Measurements from ENCODE around the gene CDC42EP2. TPM values are rescaled to one million over a fixed set of nuclear protein-coding genes. Genes with fewer than 3 reads are reported as not detected.
A peak's percentile ranks its signal among the peaks of the same experiment; 100 is the strongest.

CDC42EP2 gene, protein sequence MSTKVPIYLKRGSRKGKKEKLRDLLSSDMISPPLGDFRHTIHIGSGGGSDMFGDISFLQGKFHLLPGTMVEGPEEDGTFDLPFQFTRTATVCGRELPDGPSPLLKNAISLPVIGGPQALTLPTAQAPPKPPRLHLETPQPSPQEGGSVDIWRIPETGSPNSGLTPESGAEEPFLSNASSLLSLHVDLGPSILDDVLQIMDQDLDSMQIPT
- polyA plus RNA-seq (2013, experiment 1 of 2; ENCODE audit: insufficient read length): 13.4 TPM
- polyA plus RNA-seq (2013, experiment 2 of 2; ENCODE audit: insufficient read length): 13.1 TPM

DNA sequence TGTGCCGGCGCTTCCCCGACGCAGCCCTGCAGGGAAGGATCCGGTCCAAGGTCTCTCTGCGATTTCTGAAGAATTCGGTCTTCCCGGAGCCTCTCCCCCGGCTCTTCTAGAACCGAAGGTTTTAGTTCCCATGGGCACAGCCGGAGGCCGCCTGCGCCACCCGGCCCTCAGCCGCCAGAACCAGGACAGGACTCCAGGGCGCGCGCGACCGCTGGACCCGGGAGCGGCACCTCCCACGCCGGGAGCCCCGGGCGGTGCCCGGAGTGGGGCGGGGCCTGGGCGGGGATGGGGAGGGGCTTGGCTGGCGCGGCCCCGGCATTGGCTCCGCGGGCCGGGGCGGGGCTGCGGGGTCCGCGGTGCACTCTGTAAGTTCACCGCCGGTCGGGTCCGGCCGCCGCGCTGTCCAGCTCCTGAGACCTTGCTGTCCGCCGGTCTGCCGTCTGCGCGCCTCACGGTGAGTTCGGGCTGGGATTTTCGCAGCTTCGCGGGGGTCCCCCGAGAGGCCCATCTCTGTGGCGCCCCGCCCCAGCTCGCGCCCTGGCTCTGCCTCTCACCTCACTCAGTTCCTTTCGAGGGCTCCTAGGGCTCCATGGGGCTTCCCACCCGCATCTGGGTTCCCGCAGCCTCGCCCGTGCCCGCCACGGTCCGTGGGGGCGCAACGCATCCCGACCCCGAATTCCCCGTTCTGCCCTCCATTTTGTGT is at the start of gene CDC42EP2:
Gene CDC42EP2, plus strand, starts transcription at position 366 of the 703 bp plus-strand sequence. CDS start 6,033 bp downstream, outside the sequence.
- peak; percentile 80 for DNase-seq

DNA sequence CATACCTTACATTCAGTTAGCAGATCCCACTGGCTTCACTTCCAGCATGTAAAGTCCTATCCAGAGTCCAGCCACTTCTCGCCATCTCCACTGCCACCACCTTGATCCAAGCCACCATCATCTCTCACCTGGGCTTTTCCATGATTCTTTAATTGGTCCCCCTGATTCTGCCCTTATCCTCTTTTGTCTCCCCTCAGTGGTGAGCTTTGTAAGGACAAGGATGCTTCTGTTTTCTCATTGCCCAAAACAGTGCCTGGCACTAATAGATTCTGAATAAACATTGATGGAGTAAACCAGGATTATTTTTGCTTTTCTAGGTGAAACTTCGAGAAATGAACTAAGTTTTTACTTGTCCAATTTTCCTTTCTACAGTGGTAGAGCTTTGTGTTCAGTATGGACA is 48.5 kb upstream of the CDC42EP2 start:
- no peak for DNase-seq

DNA sequence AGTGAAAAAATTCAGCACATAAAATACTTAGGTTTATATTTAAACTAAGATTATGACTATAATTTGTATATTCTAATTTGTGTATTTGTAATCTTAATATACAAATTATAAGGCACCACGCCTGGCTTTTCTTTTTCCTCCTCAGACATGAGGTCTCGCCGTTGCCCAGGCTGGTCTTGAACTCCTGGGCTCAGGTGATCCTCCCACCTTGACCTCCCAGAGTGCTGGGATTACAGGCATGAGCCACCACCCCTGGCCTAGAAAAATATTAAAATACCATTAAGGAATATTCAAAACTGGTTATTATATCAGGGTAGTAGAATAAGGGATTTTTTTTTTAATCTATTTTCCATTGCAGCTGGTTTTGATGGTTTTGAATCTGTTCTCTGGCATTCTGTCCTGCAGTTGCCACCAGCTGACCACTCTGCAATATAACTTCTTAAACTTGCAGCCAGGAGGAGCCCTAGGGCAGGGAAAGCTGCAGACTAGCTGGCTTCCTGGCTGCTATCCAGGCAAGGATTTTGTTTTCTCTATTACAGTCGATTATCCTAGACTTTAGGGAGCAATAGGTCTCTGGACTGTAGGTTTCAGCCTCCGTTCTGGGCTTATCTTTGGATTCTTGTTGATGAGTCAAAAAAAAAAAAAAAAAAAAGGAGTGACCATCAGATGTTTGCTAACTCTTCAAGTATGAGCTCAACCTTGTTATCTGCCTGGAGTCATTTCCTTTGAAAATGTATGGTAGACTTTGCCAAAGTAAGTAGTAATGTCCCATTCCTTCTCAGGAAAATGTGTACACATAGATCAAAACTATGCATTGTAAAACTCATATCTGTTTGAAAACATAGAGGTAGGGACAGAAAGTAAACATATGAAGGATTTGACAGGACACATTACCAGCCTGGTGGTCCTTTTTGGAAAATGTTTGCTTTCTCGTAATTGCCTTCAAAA is 39.7 kb upstream of the CDC42EP2 start:
- DNase-seq: peak; percentile 88

DNA sequence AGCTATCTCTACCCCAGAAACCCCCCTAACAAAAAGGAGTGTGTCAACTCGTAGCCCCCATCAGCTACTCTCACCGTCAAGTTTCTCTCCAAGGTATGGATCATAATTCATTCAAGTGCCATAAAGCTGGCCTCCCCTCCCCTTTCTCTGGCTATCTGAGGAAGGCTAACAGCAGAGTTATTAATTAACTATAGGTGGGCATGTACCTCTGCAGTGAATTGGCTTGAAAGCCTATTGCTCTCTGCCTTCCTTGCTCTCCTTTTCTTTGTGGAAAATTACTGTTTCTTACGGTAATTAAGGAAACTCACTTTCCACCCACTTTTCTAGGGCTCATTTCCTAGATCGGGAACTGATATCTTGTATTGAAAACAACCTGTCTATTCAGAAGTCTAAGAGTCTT is 38.8 kb upstream of the CDC42EP2 start:
- no peak for DNase-seq

GRCh38 chr11:65277631-65278277 is 36.9 kb upstream of the CDC42EP2 start:
- no peak for DNase-seq

DNA sequence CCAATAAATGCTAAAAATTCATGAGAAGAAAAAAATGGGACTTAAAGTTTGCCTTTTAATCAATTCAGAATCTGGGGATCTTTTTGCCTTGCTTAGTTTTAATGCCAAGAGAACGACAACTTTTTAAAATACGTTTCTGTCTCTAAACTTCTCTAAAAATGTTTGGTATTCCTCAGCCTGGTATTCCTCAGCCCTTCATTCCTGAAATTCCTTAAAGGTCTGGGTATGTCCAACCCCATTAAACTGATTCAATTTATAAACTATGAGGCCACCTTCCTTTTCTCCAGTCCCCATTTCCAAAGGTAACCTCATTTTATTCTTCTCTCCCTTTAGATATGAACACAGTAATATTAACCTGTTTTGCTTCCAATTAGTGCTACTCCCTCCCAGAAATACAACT is 36.3 kb upstream of the CDC42EP2 start:
- DNase-seq: peak; percentile 55

- DNase-seq: no peak
Observed at GRCh38 chr11:65279279-65279678, 35.4 kb upstream of the CDC42EP2 start.

DNA sequence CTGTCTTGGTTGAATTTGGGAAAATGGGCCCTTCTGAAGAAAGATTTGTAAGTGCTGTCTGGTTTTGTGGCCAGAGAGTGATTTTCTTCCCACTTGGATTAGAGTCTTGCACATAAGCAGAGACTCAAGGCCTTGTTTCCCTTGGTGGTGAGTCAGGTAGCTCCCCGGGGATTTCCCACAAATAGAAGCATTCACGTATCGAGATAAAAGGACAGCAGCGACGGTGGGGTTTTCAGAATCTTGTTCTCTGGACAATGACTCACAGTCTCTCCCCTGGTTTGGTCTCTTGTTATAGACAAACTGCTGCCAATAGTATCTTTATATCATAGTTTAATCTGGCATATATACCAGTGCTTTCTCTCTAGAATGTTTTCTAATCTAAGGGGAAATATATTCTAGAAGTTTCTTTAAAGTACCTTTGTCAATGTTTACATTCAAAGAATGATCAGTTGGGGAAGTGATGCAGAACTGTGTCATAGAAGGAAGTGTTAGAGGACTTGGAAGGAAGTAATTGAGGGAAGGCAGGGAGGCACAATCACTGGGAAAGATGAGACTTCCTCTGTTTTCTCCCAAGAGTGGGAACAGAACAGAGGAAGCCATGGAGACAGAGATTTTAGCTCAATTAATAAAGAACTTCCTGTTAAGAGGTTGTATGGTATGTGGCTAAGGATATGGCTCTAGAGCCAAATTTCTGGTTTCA is 34.8 kb upstream of the CDC42EP2 start:
- peak; percentile 82 for DNase-seq

- DNase-seq: no peak
Observed at GRCh38 chr11:65280646-65281045, 34.0 kb upstream of the CDC42EP2 start.

- DNase-seq: no peak
Observed at GRCh38 chr11:65286686-65287085, 28.0 kb upstream of the CDC42EP2 start.

DNA sequence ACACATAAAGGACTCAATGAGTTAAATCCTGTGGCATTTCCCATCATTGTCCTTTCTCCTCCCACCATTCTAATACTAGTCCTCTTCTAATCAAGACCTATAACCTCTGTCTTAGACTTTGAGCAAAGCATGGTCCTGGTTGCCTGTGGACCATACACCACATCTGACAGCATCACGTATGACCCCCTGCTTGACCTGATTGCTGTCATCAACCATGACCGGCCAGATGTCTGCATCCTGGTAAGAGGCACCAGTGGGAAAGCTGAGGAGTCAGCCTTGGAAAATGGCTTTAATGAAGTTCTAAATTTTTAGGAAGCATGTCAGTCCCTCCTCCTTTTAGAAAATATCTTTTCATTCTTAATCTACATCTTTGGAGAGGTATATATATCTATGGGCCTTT is 27.1 kb upstream of the CDC42EP2 start:
- DNase-seq: no peak

GRCh38 chr11:65288706-65289536 is 25.7 kb upstream of the CDC42EP2 start:
- DNase-seq: no peak

DNA sequence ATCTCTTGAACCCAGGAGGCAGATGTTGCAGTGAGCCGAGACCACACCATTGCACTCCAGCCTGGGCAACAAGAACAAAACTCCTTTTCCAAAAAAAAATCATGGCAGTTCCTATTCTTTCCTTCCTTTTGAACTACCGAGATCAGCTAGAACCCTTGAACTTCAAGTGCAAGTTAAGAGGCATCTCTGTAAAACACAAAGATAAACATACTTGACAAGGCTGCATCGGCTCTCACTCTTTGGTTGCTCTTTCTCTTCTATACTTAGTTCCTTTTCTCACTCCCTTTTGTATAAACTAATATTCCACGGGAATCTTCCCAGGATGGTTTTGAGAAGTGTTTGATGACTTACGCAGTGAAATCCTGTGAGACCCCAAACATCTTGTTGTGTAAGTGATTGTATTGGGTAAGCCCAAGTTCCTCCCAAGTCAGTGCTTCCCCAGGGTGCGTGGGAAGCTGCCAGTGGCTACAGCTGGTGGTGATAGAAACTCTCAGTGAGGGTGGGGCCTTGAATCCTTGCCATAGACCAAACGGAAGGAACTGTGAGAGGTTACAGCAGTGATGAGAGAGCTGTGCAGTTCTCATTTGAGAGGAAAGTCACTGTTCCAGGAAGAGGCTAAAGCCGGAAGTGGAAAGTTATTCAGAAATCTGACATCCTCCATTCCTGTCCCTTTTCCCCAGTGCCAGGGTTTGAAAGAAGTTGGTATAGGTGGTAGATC is 24.1 kb upstream of the CDC42EP2 start:
- peak; percentile 98 for DNase-seq

- DNase-seq: peak; percentile 80
Observed at GRCh38 chr11:65291613-65292012, 23.1 kb upstream of the CDC42EP2 start.

GRCh38 chr11:65292890-65293289 is 21.8 kb upstream of the CDC42EP2 start:
- DNase-seq: no peak

GRCh38 chr11:65293909-65294381 is 20.7 kb upstream of the CDC42EP2 start:
- DNase-seq: no peak

GRCh38 chr11:65295001-65295400 is 19.7 kb upstream of the CDC42EP2 start:
- DNase-seq: no peak

DNA sequence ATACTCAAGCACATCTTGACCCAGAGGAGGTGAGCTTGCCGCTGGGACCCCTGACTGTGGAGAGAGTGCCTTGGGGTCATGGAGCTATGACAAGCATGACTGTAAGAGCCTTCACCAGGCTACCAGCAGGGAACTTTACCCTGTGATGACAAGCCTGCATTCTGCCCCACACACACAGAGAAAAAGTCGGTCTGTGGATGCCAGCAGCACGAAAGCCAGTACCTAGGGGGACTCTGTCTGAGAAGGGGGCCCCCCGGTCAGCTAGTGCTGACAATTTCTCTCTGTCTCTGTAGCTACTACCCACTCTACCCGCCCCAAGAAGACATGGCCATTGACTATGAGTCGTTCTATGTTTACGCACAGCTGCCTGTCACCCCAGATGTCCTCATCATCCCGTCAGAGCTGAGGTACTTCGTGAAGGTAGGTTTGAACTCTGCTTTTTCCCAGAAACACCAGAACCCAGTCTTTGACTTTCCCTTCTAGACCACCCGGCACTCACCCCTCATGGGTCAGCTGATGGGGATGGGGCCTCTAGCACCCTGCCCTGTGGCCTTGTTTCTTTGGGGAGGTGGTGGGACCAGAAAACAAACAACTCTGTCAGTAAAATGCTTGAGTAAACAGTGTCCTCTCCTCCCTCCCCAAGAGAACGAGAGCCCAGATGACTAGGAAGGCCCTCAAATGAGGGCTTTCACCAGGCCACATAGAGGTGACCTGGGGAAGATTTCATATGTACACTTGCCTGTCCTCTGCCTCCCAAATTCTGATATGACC is 18.9 kb upstream of the CDC42EP2 start:
- DNase-seq: no peak

GRCh38 chr11:65297026-65297672 is 17.5 kb upstream of the CDC42EP2 start:
- DNase-seq: no peak
